BJ (cell line): ENCODE measurements around the gene RCC2. TPM values are rescaled to one million over a fixed set of nuclear protein-coding genes. Genes with fewer than 3 reads are reported as not detected.

Experiments
- CTCF ChIA-PET: fragments of 350-600 bp; formaldehyde crosslinking; extraction: SDS; loops from one replicate; lab custom pipeline; 2021; ENCODE audit warnings: antibody characterized with exemption, inconsistent platforms; lab: Yijun Ruan, JAX
- POLR2A ChIA-PET: fragments of 300-600 bp; sonication (Branson Sonifier 250); formaldehyde crosslinking; extraction: SDS; loops from one replicate; lab custom pipeline; 2021; ENCODE audit warnings: antibody characterized with exemption; lab: Charles Lee
- DNase-seq: peaks from one replicate; pipeline ENCODE4 v3.0.0-alpha.2; 2011; ENCODE audit warnings: low read depth
- H3K27me3 ChIP-seq: 2 replicates; pipeline ENCODE4 v1.6.0; 2011; ENCODE audit warnings: low read length; ENCODE audit not compliant: control insufficient read depth, insufficient read depth
- H3K36me3 ChIP-seq: 2 replicates; pipeline ENCODE4 v1.5.1; 2011; ENCODE audit warnings: low read length; ENCODE audit not compliant: control insufficient read depth, insufficient read depth
- H3K4me3 ChIP-seq: 2 replicates; pipeline ENCODE4 v1.5.1; 2011; ENCODE audit warnings: low read depth, mild to moderate bottlenecking, control low read depth, low read length
- CTCF ChIP-seq: IDR thresholded peaks from 2 replicates; pipeline ENCODE4 v1.5.1; 2011; ENCODE audit warnings: low read depth, mild to moderate bottlenecking, control low read depth, inconsistent platforms, low read length, moderate library complexity; ENCODE audit not compliant: insufficient read depth
- polyA plus RNA-seq: library from polyadenylated mRNA; depleted of rRNA; stranded (reverse); fragments of >200 nt; gene quantifications from 2 replicates; pipeline ENCODE4 v1.2.3, GENCODE V29; 2011

The RCC2 gene
- polyA plus RNA-seq, 1 experiment = 42.2 TPM

GRCh38 chr1:17363771-17364170 is 75.7 kb downstream of the RCC2 start:
- DNase-seq = no peak
- Histone ChIP-seq H3K36me3 (no peaks in the 10 kb centered on the region), H3K4me3 (no peak overlapping the region), H3K27me3 (peaks cover 11% of the 10 kb centered on the region)
- ChIA-PET POLR2A (no interaction called here), CTCF (no interaction called here)
- no peak for TF ChIP-seq CTCF

GRCh38 chr1:17363351-17363750 is 76.1 kb downstream of the RCC2 start:
- no peak for DNase-seq
- POLR2A ChIA-PET = no interaction called here
- TF ChIP-seq CTCF = no peak
- H3K4me3 ChIP-seq = no peak overlapping the region
- CTCF ChIA-PET = no interaction called here
- H3K27me3 ChIP-seq = peaks cover 11% of the 10 kb centered on the region
- H3K36me3 ChIP-seq = no peaks in the 10 kb centered on the region

GRCh38 chr1:17361687-17362086 is 77.8 kb downstream of the RCC2 start:
- no peak overlapping the region for H3K4me3 ChIP-seq
- ChIA-PET CTCF (no interaction called here), POLR2A (no interaction called here)
- TF ChIP-seq CTCF = no peak
- peaks cover 7% of the 10 kb centered on the region for H3K27me3 ChIP-seq
- no peaks in the 10 kb centered on the region for H3K36me3 ChIP-seq
- no peak for DNase-seq

- no peak for TF ChIP-seq CTCF
- CTCF ChIA-PET = interaction anchor here (0.7 kb wide), 1 partner anchor 9 kb away, joined by 3 read pairs; no protein-coding TSS in a partner anchor
- Histone ChIP-seq H3K27me3 (peaks cover 4% of the 10 kb centered on the region), H3K36me3 (no peaks in the 10 kb centered on the region), H3K4me3 (no peak overlapping the region)
- no peak for DNase-seq
- POLR2A ChIA-PET = no interaction called here
Measured at GRCh38 chr1:17360272-17360956, 79.1 kb downstream of the RCC2 start.

- ChIA-PET POLR2A (no interaction called here), CTCF (no interaction called here)
- no peak for DNase-seq
- H3K36me3 ChIP-seq = no peaks in the 10 kb centered on the region
- peaks cover 4% of the 10 kb centered on the region for H3K27me3 ChIP-seq
- TF ChIP-seq CTCF = no peak
- H3K4me3 ChIP-seq = no peak overlapping the region
Measured at GRCh38 chr1:17359808-17360207, 79.7 kb downstream of the RCC2 start.
